Transverse colon (tissue), 4 donors: Measurements from ENCODE around the gene KPNA6.

Experiments
- CTCF ChIP-seq, 5 experiments: fragments of 200-600 bp in 3 of 5; fragments of 450-650 bp in 2 of 5; sonication (generic) in 3 of 5; IDR thresholded peaks; 1 replicate in 2 of 5; 2 replicates in 3 of 5; pipeline ENCODE4 v1.5.1; 2016 to 2017; ENCODE audit warnings: antibody characterized with exemption in 5 of 5, inconsistent platforms in 3 of 5, mild to moderate bottlenecking in 2 of 5, moderate library complexity in 1 of 5
- POLR2A ChIP-seq: fragments of 450-650 bp; IDR thresholded peaks from one replicate; pipeline ENCODE4 v1.6.1; 2016; ENCODE audit warnings: antibody characterized with exemption, mild to moderate bottlenecking, moderate library complexity
- POLR2AphosphoS5 ChIP-seq, 3 donors: sonication (generic); formaldehyde crosslinking; IDR thresholded peaks; one replicate each; pipeline ENCODE4 v1.6.1; 2016; ENCODE audit warnings: antibody characterized with exemption in 3 of 3

- TF ChIP-seq POLR2A (no peak), CTCF (IDR thresholded peaks at IDR 0.05) (peak; percentile 73 to 83 (median 75)), POLR2AphosphoS5 (IDR thresholded peaks at IDR 0.05) (peak in 2 of 3 donors; percentile 19 to 20)
These were observed 108.0 kb downstream of the KPNA6 start for GRCh38 chr1:32215629-32216480.
